Esophagus squamous epithelium (tissue), 5 donors: ENCODE data around the gene GOLGB1. TPM values are rescaled to one million over a fixed set of nuclear protein-coding genes. Genes with fewer than 3 reads are reported as not detected.

ENCODE experiments used
- DNase-seq: peaks from one replicate; lab custom pipeline; 2025; lab: John Stamatoyannopoulos, UW
- H3K27ac ChIP-seq, 4 donors: fragments of 200-600 bp; sonication (generic); one replicate each; pipeline ENCODE4 v1.5.1; 2016 to 2019; ENCODE audit warnings: mild to moderate bottlenecking in 1 of 4
- H3K27me3 ChIP-seq, 4 donors: fragments of 200-600 bp; sonication (generic); 1 replicate in 3 of 4; 2 replicates in 1 of 4; pipeline versions ENCODE4 v1.5.1 to v1.6.0; 2017 to 2021; ENCODE audit warnings: antibody characterized with exemption in 1 of 4
- H3K36me3 ChIP-seq, 3 donors: fragments of 200-600 bp; sonication (generic); one replicate each; pipeline ENCODE4 v1.5.1; 2016 to 2019
- H3K4me1 ChIP-seq, 3 donors: fragments of 200-600 bp; sonication (generic); one replicate each; pipeline ENCODE4 v1.5.1; 2017 to 2019
- H3K4me3 ChIP-seq, 4 donors: fragments of 200-600 bp; sonication (generic); 1 replicate in 3 of 4; 2 replicates in 1 of 4; pipeline ENCODE4 v1.5.1; 2016 to 2019; ENCODE audit warnings: mild to moderate bottlenecking in 2 of 4, moderate library complexity in 1 of 4
- H3K9me3 ChIP-seq, 3 donors: fragments of 200-600 bp; sonication (generic); one replicate each; pipeline ENCODE4 v1.5.1; 2016 to 2019
- POLR2A ChIP-seq, 4 donors: fragments of 450-650 bp; IDR thresholded peaks; one replicate each; pipeline ENCODE4 v1.6.1; 2017; ENCODE audit warnings: antibody characterized with exemption in 4 of 4, mild to moderate bottlenecking in 4 of 4, moderate library complexity in 3 of 4
- WGBS, 2 donors: methylation state at CpG; one replicate each; pipeline ENCODE4 v1.1.5; 2018; 5-methylcytosine and 5-hydroxymethylcytosine counted together
- intact Hi-C: fragments of 100-400 bp; cut with DNase I; formaldehyde crosslinking; loops from one replicate; pipeline ENCODE4 v1.15.0; 2022
- total RNA-seq, 4 donors: library from RNA; depleted of rRNA; stranded (reverse); fragments of >200 nt; gene quantifications; one replicate each; pipeline ENCODE4 v1.1.0, GENCODE V29; 2016
- TF ChIP-seq, protein P1 (sequence below), 6 experiments: fragments of 450-650 bp in 4 of 6; fragments of 200-600 bp in 2 of 6; sonication (generic) in 2 of 6; IDR thresholded peaks; one replicate each; pipeline ENCODE4 v1.5.1; 2016 to 2019; ENCODE audit warnings: antibody characterized with exemption in 6 of 6, mild to moderate bottlenecking in 4 of 6, moderate library complexity in 4 of 6
- donor health status: DM: yes; HTN: yes; CAD: no.

Gene GOLGB1
- total RNA-seq, 4 donors from 2014 or later = 34.3 to 55.3 (median 37.1) TPM

DNA sequence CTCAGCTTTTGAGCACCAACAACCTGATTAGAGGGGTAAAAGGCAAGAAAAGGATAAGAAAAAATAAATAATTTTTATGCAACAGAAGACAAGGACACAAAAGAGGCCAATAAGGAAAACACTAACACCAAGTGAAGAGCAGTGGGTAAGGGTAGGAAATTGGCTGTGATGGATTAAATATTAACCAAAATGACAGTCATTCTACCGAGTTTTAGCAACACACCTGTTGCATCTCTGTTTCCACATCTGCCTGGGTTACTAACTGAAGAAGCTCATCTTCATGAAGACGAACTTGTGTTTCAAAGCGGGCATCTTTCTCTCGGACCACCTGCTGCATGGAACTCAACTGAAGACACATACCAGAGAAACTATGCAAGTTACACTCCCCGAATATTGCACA is 30.1 kb downstream of the GOLGB1 start:
- Histone ChIP-seq H3K4me1 (no peaks in the 10 kb centered on the region), H3K4me3 (no peak overlapping the region), H3K9me3 (no peaks in the 10 kb centered on the region), H3K36me3 (peaks cover 4 to 100% (median 35%) of the 10 kb centered on the region in 3 donors), H3K27me3 (no peaks in the 10 kb centered on the region), H3K27ac (no peak overlapping the region)
- TF ChIP-seq, protein P1, sequence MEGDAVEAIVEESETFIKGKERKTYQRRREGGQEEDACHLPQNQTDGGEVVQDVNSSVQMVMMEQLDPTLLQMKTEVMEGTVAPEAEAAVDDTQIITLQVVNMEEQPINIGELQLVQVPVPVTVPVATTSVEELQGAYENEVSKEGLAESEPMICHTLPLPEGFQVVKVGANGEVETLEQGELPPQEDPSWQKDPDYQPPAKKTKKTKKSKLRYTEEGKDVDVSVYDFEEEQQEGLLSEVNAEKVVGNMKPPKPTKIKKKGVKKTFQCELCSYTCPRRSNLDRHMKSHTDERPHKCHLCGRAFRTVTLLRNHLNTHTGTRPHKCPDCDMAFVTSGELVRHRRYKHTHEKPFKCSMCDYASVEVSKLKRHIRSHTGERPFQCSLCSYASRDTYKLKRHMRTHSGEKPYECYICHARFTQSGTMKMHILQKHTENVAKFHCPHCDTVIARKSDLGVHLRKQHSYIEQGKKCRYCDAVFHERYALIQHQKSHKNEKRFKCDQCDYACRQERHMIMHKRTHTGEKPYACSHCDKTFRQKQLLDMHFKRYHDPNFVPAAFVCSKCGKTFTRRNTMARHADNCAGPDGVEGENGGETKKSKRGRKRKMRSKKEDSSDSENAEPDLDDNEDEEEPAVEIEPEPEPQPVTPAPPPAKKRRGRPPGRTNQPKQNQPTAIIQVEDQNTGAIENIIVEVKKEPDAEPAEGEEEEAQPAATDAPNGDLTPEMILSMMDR (IDR thresholded peaks at IDR 0.05) = no peak
- no peak for TF ChIP-seq POLR2A (IDR thresholded peaks at IDR 0.05)
- intact Hi-C loops = no loop called here
- DNase-seq = no peak
- WGBS, 2 donors = 84 to 89% methylated on average over 5 of the region's 5 CpGs

DNA sequence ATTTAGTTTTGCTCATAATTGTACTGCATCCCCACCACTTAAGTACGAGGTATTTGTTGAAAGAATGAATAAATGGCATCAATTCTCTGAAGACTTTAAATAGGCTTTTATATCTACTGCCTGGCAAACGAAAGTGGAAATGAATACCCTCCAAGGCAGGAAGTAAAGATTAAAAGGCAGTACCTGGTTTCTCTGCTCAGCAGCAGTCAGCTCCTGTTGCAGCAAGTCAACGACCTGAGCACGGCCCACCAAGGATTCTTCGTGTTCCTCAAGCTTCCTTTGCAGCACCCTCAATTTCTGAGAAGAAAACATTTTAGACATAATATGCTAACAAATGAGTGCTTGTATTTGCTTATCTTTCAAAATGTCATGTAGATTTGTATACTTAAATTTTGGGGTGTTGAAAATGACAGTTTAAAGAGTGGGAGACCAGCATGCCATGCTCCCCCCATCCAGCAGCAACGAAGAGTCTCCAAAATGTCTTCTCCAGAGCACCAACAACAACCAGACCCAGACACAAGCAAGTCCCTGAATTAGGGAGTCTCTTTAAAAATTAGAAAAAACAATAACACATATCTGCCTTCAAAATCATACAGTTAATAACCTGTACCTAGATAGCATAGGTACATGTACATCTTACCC is 31.2 kb downstream of the GOLGB1 start:
- intact Hi-C loops = no loop called here
- TF ChIP-seq POLR2A (IDR thresholded peaks at IDR 0.05) = no peak
- TF ChIP-seq, protein P1 (IDR thresholded peaks at IDR 0.05) = no peak
- 80 to 83% methylated on average over 6 of the region's 6 CpGs for WGBS, 2 donors
- no peaks in the 10 kb centered on the region for H3K9me3 ChIP-seq
- no peaks in the 10 kb centered on the region for H3K4me1 ChIP-seq
- no peak for DNase-seq
- peaks cover 4 to 100% (median 40%) of the 10 kb centered on the region in 3 donors for H3K36me3 ChIP-seq
- no peak overlapping the region for H3K27ac ChIP-seq
- H3K4me3 ChIP-seq = no peak overlapping the region
- no peaks in the 10 kb centered on the region for H3K27me3 ChIP-seq

DNA sequence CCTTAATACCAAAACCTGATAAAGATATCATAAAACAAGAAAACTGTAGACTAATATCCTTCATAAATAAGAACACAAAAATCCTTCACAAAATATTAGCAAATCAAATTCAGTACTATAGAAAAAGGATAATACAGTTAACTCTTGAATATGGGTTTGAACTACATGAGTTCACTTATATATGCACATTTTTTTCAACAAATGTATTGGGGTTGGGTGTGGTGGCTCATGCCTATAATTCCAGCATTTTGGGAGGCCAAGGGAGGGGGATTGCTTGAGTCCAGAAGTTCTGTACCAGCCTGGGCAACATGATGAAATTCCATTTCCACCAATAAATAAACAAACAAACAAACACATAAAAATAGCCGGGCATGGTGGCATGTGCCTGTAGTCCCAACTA is 39.2 kb downstream of the GOLGB1 start:
- intact Hi-C loops = no loop called here
- Histone ChIP-seq H3K36me3 (peaks cover 0 to 84% (median 11%) of the 10 kb centered on the region in 3 donors), H3K27me3 (no peaks in the 10 kb centered on the region), H3K9me3 (no peaks in the 10 kb centered on the region), H3K27ac (no peak overlapping the region), H3K4me3 (no peak overlapping the region), H3K4me1 (no peaks in the 10 kb centered on the region)
- WGBS, 2 donors = 75 to 100% methylated on average over 1 of the region's 1 CpG
- TF ChIP-seq, protein P1 (IDR thresholded peaks at IDR 0.05) = no peak
- no peak for TF ChIP-seq POLR2A (IDR thresholded peaks at IDR 0.05)
- no peak for DNase-seq

DNA sequence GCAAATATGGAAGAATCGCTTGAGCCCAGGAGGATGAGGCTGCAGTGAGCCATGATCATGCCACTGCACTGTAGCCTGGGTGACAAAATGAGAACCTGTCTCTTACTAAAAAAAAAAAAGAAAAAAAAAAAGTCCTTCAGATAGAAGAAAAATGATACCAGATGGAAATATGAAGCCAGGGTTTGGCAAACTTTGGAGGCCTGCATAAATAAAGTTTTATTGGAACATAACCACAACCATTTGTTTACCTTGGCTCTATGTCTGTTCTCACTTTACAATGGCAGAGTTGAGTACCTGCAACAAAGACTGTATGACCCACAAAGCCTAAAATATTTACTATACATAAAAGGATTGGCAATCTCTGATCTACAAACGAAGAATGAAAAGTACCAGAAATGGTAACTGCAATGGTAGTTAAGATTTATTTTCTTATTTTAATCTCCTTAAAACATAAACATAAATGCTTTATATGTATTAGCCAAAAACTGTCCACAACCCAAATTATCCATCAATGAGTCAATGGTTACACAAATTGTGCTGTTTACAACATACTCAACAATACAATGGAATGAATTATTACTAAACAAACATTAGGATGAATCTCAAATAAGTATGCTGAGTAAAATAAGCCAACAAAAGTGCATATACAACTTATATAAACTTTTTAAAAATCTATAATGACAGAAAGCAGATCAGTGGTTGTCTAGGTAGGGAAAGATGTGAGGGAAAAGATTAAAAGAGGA is 41.8 kb downstream of the GOLGB1 start:
- Histone ChIP-seq H3K36me3 (peaks cover 0 to 79% (median 3%) of the 10 kb centered on the region in 3 donors), H3K4me1 (no peaks in the 10 kb centered on the region), H3K27me3 (no peaks in the 10 kb centered on the region), H3K27ac (no peak overlapping the region), H3K4me3 (no peak overlapping the region), H3K9me3 (peaks cover 0 to 5% (median 0%) of the 10 kb centered on the region in 3 donors)
- TF ChIP-seq, protein P1 (IDR thresholded peaks at IDR 0.05) = no peak
- no peak for TF ChIP-seq POLR2A (IDR thresholded peaks at IDR 0.05)
- WGBS, 2 donors = 75 to 89% methylated on average over 2 of the region's 2 CpGs
- no peak for DNase-seq
- intact Hi-C loops = no loop called here

DNA sequence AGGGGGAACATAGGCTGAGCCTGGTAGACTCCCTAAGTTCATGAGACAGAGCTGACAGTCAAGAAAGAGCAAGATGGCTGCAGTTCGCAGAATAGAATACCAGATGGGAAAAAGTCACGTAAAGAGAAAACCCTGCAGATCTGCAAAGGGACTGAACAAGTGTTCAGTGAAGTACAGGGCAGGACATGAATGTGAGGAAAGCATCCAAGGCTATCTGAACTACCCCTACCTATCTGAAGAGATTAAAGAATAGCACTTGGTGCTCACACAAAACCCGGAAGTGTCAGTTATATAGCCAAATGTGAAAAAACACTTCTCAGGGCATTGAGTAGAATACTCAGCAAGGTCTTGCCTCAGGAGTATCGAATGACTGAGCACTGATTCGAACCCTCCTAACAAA is 44.0 kb downstream of the GOLGB1 start:
- 91 to 92% methylated on average over 5 of the region's 5 CpGs for WGBS, 2 donors
- Histone ChIP-seq H3K9me3 (peaks cover 0 to 5% (median 0%) of the 10 kb centered on the region in 3 donors), H3K27ac (no peak overlapping the region), H3K27me3 (no peaks in the 10 kb centered on the region), H3K4me1 (no peaks in the 10 kb centered on the region), H3K36me3 (peaks cover 0 to 80% (median 0%) of the 10 kb centered on the region in 3 donors), H3K4me3 (no peak overlapping the region)
- DNase-seq = no peak
- intact Hi-C loops = no loop called here
- TF ChIP-seq POLR2A (IDR thresholded peaks at IDR 0.05) = no peak
- TF ChIP-seq, protein P1 (IDR thresholded peaks at IDR 0.05) = no peak
